KG1 (cell line): ENCODE data around the gene RBP5.
"Not testable (repeated sequence)": the region's sequence is repeated elsewhere in the genome, so short reads cannot be mapped to it uniquely, and the experiment has no call there.

Source experiments
- DNase-seq: peaks from one replicate; lab custom pipeline; 2025; lab: John Stamatoyannopoulos, UW

Gene RBP5

DNA sequence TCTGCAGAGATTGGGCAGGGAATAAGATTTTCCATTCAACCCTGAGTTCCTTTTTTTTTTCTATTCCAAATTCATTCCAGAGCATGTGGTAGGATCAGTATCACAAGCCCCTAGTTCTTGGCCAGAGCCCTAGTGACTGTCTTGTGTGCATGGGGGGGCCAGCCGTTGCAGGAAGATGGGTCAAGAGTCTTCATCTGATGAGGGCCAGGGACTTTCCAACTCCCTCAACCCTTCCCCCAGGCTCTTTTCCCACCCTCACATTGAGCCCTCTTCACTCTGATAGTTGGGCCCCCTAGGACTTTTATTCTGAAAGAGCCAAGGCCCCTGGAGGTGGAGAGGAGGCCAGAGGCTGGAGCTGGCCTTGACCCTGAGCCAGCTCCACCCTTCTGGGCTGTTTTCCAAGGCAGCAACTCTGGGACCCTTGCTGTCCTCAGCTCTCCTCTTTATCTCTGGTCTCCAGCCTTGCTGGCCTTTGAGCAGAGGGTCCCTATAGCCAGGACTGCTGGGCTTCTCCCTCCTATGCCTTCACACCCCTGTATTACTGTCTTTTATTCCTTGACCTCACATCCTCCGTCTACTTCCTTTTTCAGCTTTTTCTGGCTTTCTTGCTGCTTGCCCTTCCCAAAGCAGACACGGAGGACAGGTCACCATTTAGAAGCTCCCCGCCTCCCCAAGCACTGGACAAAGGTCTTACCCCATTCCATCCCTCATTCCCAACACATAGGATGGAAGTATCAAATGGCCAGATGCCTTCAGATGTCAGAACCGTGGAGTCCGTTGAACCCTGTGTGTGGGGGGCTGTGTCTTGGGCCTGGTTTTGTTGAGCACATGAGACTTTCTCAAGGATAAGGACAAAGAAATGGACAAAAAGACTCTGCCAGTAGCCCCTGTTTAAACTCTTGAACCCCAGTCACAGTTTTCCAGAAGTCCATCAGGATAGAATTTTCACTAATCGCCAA, 5.6 kb downstream of the RBP5 start:
- no peak for DNase-seq

DNA sequence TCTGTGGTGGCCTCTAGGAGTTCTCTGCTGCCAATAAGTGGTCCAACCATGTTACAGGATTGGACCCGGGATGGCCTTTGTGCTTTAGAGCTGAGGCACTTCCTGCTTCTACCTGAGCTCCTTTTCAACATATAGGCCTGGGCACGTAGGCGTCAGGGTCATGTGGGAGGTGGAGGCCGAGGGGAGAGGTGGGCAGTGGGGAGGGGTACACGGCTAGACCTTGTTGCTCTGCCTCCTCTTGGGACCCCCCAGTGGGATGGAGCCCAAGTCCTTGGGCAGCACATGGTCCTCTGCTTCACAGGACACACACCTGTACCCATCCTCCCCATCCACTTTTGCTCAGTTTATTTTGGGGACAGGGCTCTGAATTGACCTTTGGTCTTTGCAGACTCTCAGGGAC, 7.4 kb downstream of the RBP5 start:
- DNase-seq: no peak

- no peak for DNase-seq
Observed at GRCh38 chr12:7120166-7120565, 8.5 kb downstream of the RBP5 start.

- DNase-seq: no peak
Observed at GRCh38 chr12:7118881-7119280, 9.8 kb downstream of the RBP5 start.

GRCh38 chr12:7117670-7118069, 11.0 kb downstream of the RBP5 start:
- DNase-seq: no peak

DNA sequence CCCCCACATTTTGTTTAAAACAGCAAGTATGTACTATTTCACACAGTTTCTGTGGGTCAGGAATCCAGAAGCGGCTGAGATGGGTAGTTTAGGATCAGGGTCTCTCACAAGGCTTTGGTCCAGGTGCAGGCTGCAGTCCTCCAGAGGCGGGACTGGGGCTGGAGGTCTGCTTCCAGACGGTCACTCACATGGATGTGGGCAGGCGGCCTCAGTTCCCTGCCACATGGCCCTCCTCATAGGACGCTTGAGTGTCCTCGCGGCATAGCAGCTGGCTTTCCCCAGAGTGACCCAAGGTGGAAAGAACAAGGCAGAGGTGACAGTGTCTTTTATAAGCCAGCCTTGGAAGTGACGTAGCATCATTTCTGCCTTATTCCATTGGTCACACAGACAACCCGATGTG, 11.8 kb downstream of the RBP5 start:
- DNase-seq: no peak

DNA sequence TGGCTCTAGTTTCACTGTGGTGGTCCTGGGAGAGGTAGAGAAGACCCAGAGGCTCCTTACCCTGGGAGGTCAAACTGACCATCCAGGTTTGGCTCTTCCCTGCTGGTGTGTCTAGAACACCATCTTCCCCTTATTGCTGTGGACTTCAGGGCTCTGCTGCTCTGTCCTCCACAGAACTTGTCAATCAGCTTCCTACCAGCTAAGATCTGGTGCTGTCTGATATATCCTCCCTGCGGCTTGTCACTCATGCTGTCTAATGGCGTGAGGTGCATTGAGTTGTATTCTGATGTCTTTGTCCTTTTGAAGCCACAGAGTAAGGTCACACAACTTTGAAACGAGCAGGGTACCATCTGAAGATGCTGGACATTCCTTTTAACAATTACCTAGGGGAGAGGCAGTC, 12.5 kb downstream of the RBP5 start:
- no peak for DNase-seq

GRCh38 chr12:7114851-7115250, 13.8 kb downstream of the RBP5 start:
- no peak for DNase-seq

DNA sequence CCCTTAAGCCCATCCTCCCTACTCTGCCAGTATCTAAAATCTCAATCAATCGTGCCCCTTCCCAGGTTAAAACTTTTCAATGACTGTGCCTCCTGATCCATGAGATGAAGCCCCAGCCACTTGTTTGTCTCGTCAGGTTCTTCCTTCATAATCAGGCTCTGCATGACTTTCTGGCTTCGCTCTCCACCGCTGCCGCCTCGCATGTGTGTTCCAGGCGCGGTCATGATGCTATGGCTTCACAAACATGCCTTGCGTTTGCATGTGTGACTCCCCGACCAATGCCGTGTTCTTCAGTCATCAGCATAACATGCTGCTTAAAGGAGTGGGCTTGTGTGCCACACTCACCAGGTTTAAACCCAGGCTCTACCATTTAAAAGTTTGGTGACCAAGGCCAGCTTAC, 14.7 kb downstream of the RBP5 start:
- DNase-seq: no peak

DNA sequence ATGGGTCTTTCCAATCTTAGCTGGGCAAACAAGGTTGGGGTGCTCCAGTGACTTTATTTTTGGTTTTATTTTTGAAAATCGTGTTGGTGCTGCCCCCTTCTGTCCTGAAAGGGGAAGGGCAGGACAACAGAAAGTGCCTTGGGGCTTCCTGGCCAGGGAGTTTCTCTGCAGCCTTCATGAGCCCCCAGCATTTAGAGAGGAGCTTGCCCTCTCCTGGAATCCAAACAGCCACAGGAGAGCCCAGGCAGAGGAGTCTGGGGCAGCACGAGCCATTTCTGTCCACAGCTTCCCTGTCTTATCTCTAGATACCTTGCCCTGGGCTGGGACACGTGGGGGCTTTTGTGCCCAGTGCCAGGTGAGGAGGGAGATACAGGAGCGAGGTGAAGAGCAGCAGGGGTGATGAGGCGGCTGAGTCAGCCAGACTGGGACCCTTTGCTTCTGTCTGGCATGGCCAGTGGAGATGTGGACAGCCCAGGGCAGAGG, 15.3 kb downstream of the RBP5 start:
- DNase-seq: peak; percentile 12

DNA sequence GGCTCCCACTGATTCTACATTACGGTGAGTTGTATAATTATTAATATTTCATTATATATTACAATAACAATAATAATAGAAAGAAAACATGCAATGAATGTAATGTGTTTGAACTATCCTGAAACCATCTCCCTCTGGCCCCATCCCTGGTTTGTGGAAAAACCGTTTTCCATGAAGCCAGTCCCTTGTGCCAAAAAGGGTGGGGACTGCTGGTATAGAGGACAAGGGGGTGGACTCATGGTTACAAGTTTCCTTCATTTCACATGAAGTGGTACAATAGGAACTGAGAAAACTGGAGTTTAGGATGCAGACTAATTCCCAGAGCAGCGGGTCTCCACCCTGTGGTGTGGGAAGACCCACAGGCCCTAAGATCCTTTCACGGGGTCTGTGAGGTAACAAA, 16.6 kb downstream of the RBP5 start:
- DNase-seq: no peak

DNA sequence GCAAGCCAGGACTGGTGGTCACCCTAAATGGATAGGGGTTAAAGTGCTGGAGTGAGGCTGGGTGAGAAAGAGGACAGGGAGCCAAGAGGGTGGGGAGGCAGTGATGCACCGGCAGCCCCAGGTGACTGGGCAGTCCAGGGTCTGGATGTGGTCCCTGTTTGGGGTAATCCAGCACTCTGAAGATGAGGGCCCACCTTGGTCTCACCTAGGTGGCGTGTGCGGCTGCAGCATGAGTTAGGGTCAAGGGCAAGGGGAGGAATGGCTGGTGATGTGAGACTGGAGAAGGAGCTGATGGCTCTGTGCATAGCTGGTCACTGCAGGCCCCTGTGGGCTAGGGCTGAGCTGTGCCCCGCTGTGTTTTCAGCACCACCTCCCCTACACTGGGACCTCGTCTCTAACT, 18.0 kb downstream of the RBP5 start:
- no peak for DNase-seq

GRCh38 chr12:7109572-7109920, 19.1 kb downstream of the RBP5 start:
- DNase-seq: no peak

DNA sequence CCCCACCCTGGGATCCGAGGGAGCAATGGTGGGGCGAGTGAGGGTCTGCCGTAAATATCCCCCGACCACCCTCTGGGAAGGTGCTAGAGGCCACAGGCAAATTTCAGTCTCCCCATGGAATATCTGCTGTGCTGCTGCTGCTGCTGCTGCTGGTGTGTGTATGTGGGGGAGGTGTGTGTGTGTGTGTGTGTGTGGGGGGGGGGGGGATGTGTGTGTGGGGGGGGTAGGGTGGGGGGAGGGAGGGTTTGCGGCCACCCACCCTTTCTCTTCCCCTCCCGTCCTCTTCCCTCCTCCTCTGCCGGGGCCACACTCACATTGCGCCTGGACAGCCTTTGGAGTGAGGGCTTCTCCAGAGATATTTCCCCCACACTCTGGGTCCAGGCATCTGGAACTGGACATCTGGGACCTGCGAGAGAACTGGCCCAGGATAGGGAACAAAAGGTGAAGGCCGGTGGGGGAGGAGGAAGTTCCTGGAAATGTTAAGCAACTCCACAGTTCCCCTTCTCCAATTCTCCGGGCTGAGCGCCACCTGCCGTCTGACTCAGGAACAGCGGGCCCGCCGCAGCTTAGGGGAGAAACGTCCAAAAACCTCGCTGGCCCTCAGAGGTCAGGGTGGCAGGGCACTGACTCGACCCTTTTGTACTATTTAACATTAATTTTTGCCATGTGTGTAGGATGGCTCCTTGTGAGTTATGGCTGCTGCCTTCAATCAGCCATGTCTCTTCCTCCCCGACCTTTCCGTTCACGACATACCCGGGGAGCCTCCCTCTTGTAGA, 19.7 kb downstream of the RBP5 start, which contains the start of gene C1RL:
C1RL (minus strand) TSS at position 419 of the 776 bp plus-strand sequence; CDS start at position 385, 34 bp downstream.
- peak; percentile 57 for DNase-seq

- peak; percentile 76 for DNase-seq
Observed at GRCh38 chr12:7108003-7108795, 20.5 kb downstream of the RBP5 start.

GRCh38 chr12:7107636-7108002, 21.1 kb downstream of the RBP5 start:
- DNase-seq: no peak

DNA sequence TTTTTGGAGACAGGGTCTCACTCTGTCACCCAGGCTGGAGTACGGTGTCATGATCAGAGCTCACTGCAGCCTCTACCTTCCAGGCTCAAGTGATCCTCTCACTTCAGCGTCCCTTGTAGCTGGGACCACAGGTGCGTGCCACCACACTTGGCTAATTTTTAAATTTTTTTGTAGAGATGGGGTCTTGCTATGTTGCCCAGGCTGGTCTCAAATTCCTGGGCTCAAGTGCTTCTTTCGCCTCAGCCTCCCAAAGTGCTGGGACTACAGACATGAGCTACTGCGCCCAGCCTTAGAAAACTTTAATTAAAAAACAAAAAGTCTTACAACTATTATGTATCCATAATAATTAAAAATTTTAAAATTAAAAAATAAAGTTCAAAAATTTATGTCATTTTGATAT, 21.5 kb downstream of the RBP5 start:
- not testable (repeated sequence) for DNase-seq

DNA sequence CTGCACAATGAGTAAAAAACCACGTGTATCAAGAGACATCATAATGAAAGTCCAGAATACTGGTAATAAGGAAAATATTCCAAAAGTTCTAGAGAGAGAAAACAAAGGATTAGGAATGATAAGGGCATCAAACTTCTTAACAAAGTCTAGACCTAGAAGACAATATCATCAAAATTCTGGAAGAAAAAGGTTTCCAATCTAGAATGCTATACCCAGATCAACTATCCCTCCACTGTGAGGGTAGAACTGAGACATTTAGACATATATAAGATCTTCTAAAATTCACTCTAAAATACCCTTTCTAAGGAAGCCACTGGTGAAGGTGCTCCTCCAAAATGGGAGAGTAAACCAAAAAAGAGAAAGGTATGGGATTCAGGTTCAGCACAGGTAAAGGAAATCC, 22.6 kb downstream of the RBP5 start:
- no peak for DNase-seq

GRCh38 chr12:7103837-7104584, 24.7 kb downstream of the RBP5 start:
- DNase-seq: no peak

GRCh38 chr12:7102582-7102981, 26.1 kb downstream of the RBP5 start:
- no peak for DNase-seq

GRCh38 chr12:7101694-7102131, 27.0 kb downstream of the RBP5 start:
- no peak for DNase-seq
